OCI-LY7 (cell line): Measurements from ENCODE around the gene DRP2. TPM values are rescaled to one million over a fixed set of nuclear protein-coding genes. Genes with fewer than 3 reads are reported as not detected.

Experiments
- BruUV-seq: library from RNA; stranded (reverse); fragments of 400-500 nt; replicated peaks from 2 replicates; lab custom pipeline; 2021; lab: Mats Ljungman, UMichigan
- CTCF ChIA-PET: fragments of 300-600 bp; sonication (Branson Sonifier 250); formaldehyde crosslinking; loops from one replicate; lab custom pipeline; 2022; ENCODE audit warnings: antibody characterized with exemption; ENCODE audit not compliant: unreplicated experiment; lab: Charles Lee
- POLR2A ChIA-PET: fragments of 300-600 bp; sonication (Branson Sonifier 250); formaldehyde crosslinking; loops from one replicate; lab custom pipeline; 2022; ENCODE audit warnings: antibody characterized with exemption; lab: Charles Lee
- DNase-seq: peaks from one replicate; pipeline ENCODE4 v3.0.0-alpha.2; 2015; ENCODE audit warnings: low spot score
- H2AFZ ChIP-seq: fragments of 200-600 bp; sonication (generic), shearing (Covaris generic); 2 replicates; pipeline ENCODE4 v1.6.1; 2014; ENCODE audit warnings: mild to moderate bottlenecking, antibody characterized with exemption, low read length, moderate library complexity
- H3K27ac ChIP-seq: fragments of 200-600 bp; sonication (generic); 2 replicates; pipeline ENCODE4 v1.5.1; 2014; ENCODE audit warnings: mixed run types, low read depth, mild to moderate bottlenecking, moderate library complexity, low read length, inconsistent platforms; ENCODE audit not compliant: poor library complexity, severe bottlenecking
- H3K36me3 ChIP-seq: fragments of 200-600 bp; sonication (generic); 2 replicates; pipeline ENCODE4 v1.6.1; 2014; ENCODE audit warnings: mild to moderate bottlenecking, antibody characterized with exemption, low read length, moderate library complexity, mixed read lengths; ENCODE audit not compliant: insufficient read depth
- H3K4me1 ChIP-seq: fragments of 200-600 bp; sonication (generic); 2 replicates; pipeline ENCODE4 v1.5.1; 2014; ENCODE audit warnings: mild to moderate bottlenecking, low read length; ENCODE audit not compliant: insufficient read depth, poor library complexity, severe bottlenecking
- H3K4me2 ChIP-seq: fragments of 200-600 bp; sonication (generic); 2 replicates; pipeline ENCODE4 v1.6.1; 2014; ENCODE audit warnings: mild to moderate bottlenecking, low read length
- H3K4me3 ChIP-seq: fragments of 200-600 bp; sonication (generic); 2 replicates; pipeline ENCODE4 v1.5.1; 2014; ENCODE audit warnings: mild to moderate bottlenecking, low read depth, low read length; ENCODE audit not compliant: poor library complexity, severe bottlenecking
- H3K79me2 ChIP-seq: fragments of 200-600 bp; sonication (generic); 2 replicates; pipeline ENCODE4 v1.6.1; 2016; ENCODE audit warnings: low read depth, mild to moderate bottlenecking, low read length, moderate library complexity, mixed read lengths; ENCODE audit not compliant: insufficient read depth
- H3K9me2 ChIP-seq: fragments of 200-600 bp; sonication (generic); 2 replicates; pipeline ENCODE4 v1.6.1; 2016; ENCODE audit warnings: mild to moderate bottlenecking, low read length, mixed read lengths; ENCODE audit not compliant: insufficient read depth
- H3K9me3 ChIP-seq: fragments of 200-600 bp; sonication (generic); 2 replicates; pipeline ENCODE4 v1.6.1; 2014; ENCODE audit warnings: mild to moderate bottlenecking, mixed run types, low read length, mixed read lengths
- H4K20me1 ChIP-seq: fragments of 200-600 bp; sonication (generic); 2 replicates; pipeline ENCODE4 v1.6.1; 2014; ENCODE audit warnings: mild to moderate bottlenecking, antibody characterized with exemption, low read length, moderate library complexity, mixed read lengths; ENCODE audit not compliant: insufficient read depth
- EZH2phosphoT487 ChIP-seq: fragments of 200-600 bp; sonication (generic); IDR thresholded peaks from 2 replicates; pipeline ENCODE4 v1.6.1; 2018; ENCODE audit warnings: low read depth, borderline replicate concordance, mild to moderate bottlenecking, mixed run types, antibody characterized with exemption, low read length, moderate library complexity, mixed read lengths
- intact Hi-C: fragments of 100-400 bp; cut with micrococcal nuclease; formaldehyde crosslinking; loops from one replicate; pipeline ENCODE4 v1.10.0; 2022; ENCODE audit not compliant: unreplicated experiment
- total RNA-seq, 2 experiments: library from RNA; depleted of rRNA in 1 of 2; stranded (reverse); fragments of >200 nt in 1 of 2; shearing (Covaris generic) in 1 of 2; gene quantifications; 2 replicates each; pipeline ENCODE4 v1.2.3, GENCODE V29; 2014 to 2022
- TF ChIP-seq, protein P1 (sequence below): fragments of 200-600 bp; sonication (generic); conservative IDR thresholded peaks from 2 replicates; pipeline ENCODE4 v1.5.1; 2014; ENCODE audit warnings: mild to moderate bottlenecking, antibody characterized with exemption, low read length, moderate library complexity, mixed read lengths

The DRP2 gene
- total RNA-seq, 2 experiments from 2014 or later = 0.82 to 0.93 TPM

DNA sequence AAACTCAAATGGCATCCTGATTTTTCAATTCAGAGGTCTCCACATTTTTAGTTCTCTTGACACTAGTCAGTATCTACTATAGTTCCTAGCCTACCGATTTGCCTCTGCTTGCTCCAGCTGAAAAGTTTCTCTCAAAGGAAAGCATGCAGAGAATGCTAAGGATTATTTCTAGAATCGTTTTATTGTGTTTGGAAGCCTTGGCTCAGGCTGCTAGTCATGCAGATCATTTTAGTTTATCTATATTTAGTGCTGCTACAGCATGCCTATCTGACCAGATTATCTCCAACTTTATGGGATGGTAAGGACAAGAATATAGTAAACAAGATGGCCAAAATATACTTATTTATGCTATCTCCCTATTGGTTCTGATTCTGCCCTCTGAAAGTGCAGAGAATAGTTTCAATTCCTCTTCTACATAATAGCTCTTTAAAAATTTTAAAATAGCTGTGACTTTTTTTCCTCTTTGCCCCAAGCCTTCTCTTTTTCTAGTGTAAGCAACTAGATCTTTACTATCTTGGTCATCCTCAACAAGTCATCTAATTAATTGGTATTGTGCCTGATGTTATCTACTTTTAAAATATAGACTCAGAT lies 15.7 kb upstream of the DRP2 start:
- peak overlapping the region; percentile 53 for H3K27ac ChIP-seq
- no TSS peak for BruUV-seq
- peak overlapping the region; percentile 52 for H3K4me2 ChIP-seq
- ChIA-PET POLR2A (no interaction called here), CTCF (no interaction called here)
- peak; percentile 40 for DNase-seq
- intact Hi-C loops = no loop called here
- TF ChIP-seq, protein P1, sequence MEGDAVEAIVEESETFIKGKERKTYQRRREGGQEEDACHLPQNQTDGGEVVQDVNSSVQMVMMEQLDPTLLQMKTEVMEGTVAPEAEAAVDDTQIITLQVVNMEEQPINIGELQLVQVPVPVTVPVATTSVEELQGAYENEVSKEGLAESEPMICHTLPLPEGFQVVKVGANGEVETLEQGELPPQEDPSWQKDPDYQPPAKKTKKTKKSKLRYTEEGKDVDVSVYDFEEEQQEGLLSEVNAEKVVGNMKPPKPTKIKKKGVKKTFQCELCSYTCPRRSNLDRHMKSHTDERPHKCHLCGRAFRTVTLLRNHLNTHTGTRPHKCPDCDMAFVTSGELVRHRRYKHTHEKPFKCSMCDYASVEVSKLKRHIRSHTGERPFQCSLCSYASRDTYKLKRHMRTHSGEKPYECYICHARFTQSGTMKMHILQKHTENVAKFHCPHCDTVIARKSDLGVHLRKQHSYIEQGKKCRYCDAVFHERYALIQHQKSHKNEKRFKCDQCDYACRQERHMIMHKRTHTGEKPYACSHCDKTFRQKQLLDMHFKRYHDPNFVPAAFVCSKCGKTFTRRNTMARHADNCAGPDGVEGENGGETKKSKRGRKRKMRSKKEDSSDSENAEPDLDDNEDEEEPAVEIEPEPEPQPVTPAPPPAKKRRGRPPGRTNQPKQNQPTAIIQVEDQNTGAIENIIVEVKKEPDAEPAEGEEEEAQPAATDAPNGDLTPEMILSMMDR = no peak
- TF ChIP-seq EZH2phosphoT487 = no peak
- no peak overlapping the region for H3K4me3 ChIP-seq
- H3K36me3 ChIP-seq = no peaks in the 10 kb centered on the region
- H3K9me3 ChIP-seq = no peaks in the 10 kb centered on the region
- H3K79me2 ChIP-seq = no peaks in the 10 kb centered on the region
- H2AFZ ChIP-seq = peak overlapping the region; percentile 59; the same call in 1 of the 2 replicates
- H3K4me1 ChIP-seq = peaks cover 24% of the 10 kb centered on the region
- no peaks in the 10 kb centered on the region for H3K9me2 ChIP-seq
- H4K20me1 ChIP-seq = no peaks in the 10 kb centered on the region

DNA sequence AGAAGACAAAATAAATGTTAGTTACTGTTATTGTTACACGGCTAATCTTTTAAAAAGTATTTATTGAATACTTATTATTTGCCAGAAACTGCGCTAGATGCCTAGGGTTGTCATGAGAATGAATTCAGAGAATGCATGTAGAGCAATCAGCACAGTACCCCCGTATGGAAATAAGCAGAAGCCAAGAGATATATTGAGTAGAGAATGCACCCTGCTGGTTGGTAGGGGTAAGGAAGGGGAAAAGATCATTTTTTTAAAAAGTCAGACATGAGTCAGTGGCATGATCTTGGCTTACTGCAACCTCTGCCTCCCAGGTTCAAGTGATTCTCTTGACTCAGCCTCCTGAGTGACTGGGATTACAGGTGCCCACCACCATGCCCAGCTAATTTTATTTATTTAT lies 13.1 kb upstream of the DRP2 start:
- H4K20me1 ChIP-seq = no peaks in the 10 kb centered on the region
- no peaks in the 10 kb centered on the region for H3K9me2 ChIP-seq
- peaks cover 24% of the 10 kb centered on the region for H3K4me1 ChIP-seq
- TF ChIP-seq, protein P1 = peak; percentile 68
- no peak for TF ChIP-seq EZH2phosphoT487
- peak; percentile 59 for DNase-seq
- H3K4me2 ChIP-seq = no peak overlapping the region
- H3K79me2 ChIP-seq = no peaks in the 10 kb centered on the region
- intact Hi-C loops = loop anchor here (1.0 to 5.0 kb wide), 2 partner anchors 311 to 519 kb away; no protein-coding TSS in a partner anchor
- ChIA-PET POLR2A (no interaction called here), CTCF (interaction anchor here (0.8 kb wide), 1 partner anchor 12 kb away, joined by 3 read pairs; no protein-coding TSS in a partner anchor)
- peak overlapping the region; percentile 50; the same call in 1 of the 2 replicates for H2AFZ ChIP-seq
- H3K9me3 ChIP-seq = no peaks in the 10 kb centered on the region
- BruUV-seq = no TSS peak
- H3K36me3 ChIP-seq = no peaks in the 10 kb centered on the region
- H3K4me3 ChIP-seq = no peak overlapping the region
- H3K27ac ChIP-seq = no peak overlapping the region
